DND-41 (cell line): ENCODE measurements around the gene CAMKMT.

Source experiments
- ATAC-seq: fragments of 200-7000 bp; cut with Tn5 transposase; 3 replicates; pipeline ENCODE4 v1.9.1; 2021; ENCODE audit warnings: low read depth; ENCODE audit not compliant: insufficient read depth
- DNase-seq: peaks from one replicate; pipeline ENCODE4 v3.0.0-alpha.2; 2020
- H2AFZ ChIP-seq: 2 replicates; pipeline ENCODE4 v1.6.0; 2012; ENCODE audit warnings: low read depth, low read length
- H3K27ac ChIP-seq: 2 replicates; pipeline ENCODE4 v1.5.1; 2012; ENCODE audit warnings: low read length, inconsistent platforms
- H3K27me3 ChIP-seq: fragments of 200-600 bp; sonication (generic); 2 replicates; pipeline ENCODE4 v1.6.0; 2012; ENCODE audit warnings: low read length, mild to moderate bottlenecking, inconsistent platforms; ENCODE audit not compliant: insufficient read depth, poor library complexity
- H3K36me3 ChIP-seq: 2 replicates; pipeline ENCODE4 v1.5.1; 2012; ENCODE audit warnings: low read length, inconsistent platforms; ENCODE audit not compliant: insufficient read depth
- H3K4me1 ChIP-seq: 2 replicates; pipeline ENCODE4 v1.5.1; 2012; ENCODE audit warnings: mild to moderate bottlenecking, low read length; ENCODE audit not compliant: insufficient read depth
- H3K4me2 ChIP-seq: 2 replicates; pipeline ENCODE4 v1.6.0; 2012; ENCODE audit warnings: mild to moderate bottlenecking, moderate library complexity, low read length, inconsistent platforms; ENCODE audit not compliant: insufficient read depth
- H3K4me3 ChIP-seq, 2 experiments: fragments of 200-600 bp in 1 of 2; shearing (Covaris generic) in 1 of 2; 2 replicates each; pipeline ENCODE4 v1.5.1; 2012 to 2016; ENCODE audit warnings: inconsistent platforms in 2 of 2, low read length in 2 of 2, mild to moderate bottlenecking in 2 of 2, low read depth in 1 of 2, moderate library complexity in 1 of 2
- H3K79me2 ChIP-seq: 2 replicates; pipeline ENCODE4 v1.6.0; 2012; ENCODE audit warnings: low read length, inconsistent platforms; ENCODE audit not compliant: insufficient read depth
- H3K9ac ChIP-seq: 2 replicates; pipeline ENCODE4 v1.6.0; 2012; ENCODE audit warnings: low read depth, mild to moderate bottlenecking, inconsistent platforms, low read length, moderate library complexity
- H3K9me3 ChIP-seq: 2 replicates; pipeline ENCODE4 v1.5.1; 2012; ENCODE audit warnings: low read length, moderate library complexity, mild to moderate bottlenecking, inconsistent platforms; ENCODE audit not compliant: insufficient read depth, severe bottlenecking
- H4K20me1 ChIP-seq: 2 replicates; pipeline ENCODE4 v1.6.0; 2012; ENCODE audit warnings: low read length; ENCODE audit not compliant: insufficient read depth
- CTCF ChIP-seq: IDR thresholded peaks from 2 replicates; pipeline ENCODE4 v1.5.1; 2012; ENCODE audit warnings: borderline replicate concordance, low read length, moderate library complexity, mild to moderate bottlenecking; ENCODE audit not compliant: poor library complexity, severe bottlenecking; ENCODE audit errors: extremely low read depth
- EZH2 ChIP-seq: IDR thresholded peaks from 3 replicates; pipeline ENCODE4 v1.6.1; 2012; ENCODE audit warnings: borderline replicate concordance, low read depth, mild to moderate bottlenecking, moderate library complexity, low read length, inconsistent platforms; ENCODE audit not compliant: severe bottlenecking

Gene CAMKMT

GRCh38 chr2:44450806-44451205 lies 89.1 kb downstream of the CAMKMT start:
- Histone ChIP-seq H3K4me2 (no peak overlapping the region), H3K36me3 (no peaks in the 10 kb centered on the region), H3K79me2 (no peaks in the 10 kb centered on the region), H3K27ac (no peak overlapping the region), H4K20me1 (no peaks in the 10 kb centered on the region), H3K4me1 (no peaks in the 10 kb centered on the region), H3K9ac (no peak overlapping the region), H3K27me3 (no peaks in the 10 kb centered on the region), H3K4me3 (no peak overlapping the region), H3K9me3 (no peaks in the 10 kb centered on the region), H2AFZ (no peak overlapping the region)
- no peak for TF ChIP-seq EZH2
- TF ChIP-seq CTCF = no peak
- no peak for DNase-seq
- ATAC-seq = no peak

GRCh38 chr2:44452069-44452583 lies 90.4 kb downstream of the CAMKMT start:
- Histone ChIP-seq H3K9me3 (no peaks in the 10 kb centered on the region), H3K9ac (no peak overlapping the region), H3K4me3 (no peak overlapping the region), H3K4me2 (no peak overlapping the region), H3K4me1 (no peaks in the 10 kb centered on the region), H3K79me2 (no peaks in the 10 kb centered on the region), H2AFZ (no peak overlapping the region), H3K27me3 (no peaks in the 10 kb centered on the region), H4K20me1 (no peaks in the 10 kb centered on the region), H3K27ac (no peak overlapping the region), H3K36me3 (no peaks in the 10 kb centered on the region)
- no peak for TF ChIP-seq CTCF
- TF ChIP-seq EZH2 = no peak
- ATAC-seq (no peak), DNase-seq (no peak)

- H2AFZ ChIP-seq = no peak overlapping the region
- no peak overlapping the region for H3K9ac ChIP-seq
- H3K27ac ChIP-seq = no peak overlapping the region
- no peak for ATAC-seq
- no peaks in the 10 kb centered on the region for H3K9me3 ChIP-seq
- H3K36me3 ChIP-seq = no peaks in the 10 kb centered on the region
- no peak for TF ChIP-seq EZH2
- TF ChIP-seq CTCF = no peak
- no peaks in the 10 kb centered on the region for H3K79me2 ChIP-seq
- no peaks in the 10 kb centered on the region for H3K4me1 ChIP-seq
- H3K4me2 ChIP-seq = no peak overlapping the region
- H3K27me3 ChIP-seq = no peaks in the 10 kb centered on the region
- no peak overlapping the region for H3K4me3 ChIP-seq
- H4K20me1 ChIP-seq = no peaks in the 10 kb centered on the region
- DNase-seq = no peak
Observed at GRCh38 chr2:44453259-44453658, 91.5 kb downstream of the CAMKMT start.

DNA sequence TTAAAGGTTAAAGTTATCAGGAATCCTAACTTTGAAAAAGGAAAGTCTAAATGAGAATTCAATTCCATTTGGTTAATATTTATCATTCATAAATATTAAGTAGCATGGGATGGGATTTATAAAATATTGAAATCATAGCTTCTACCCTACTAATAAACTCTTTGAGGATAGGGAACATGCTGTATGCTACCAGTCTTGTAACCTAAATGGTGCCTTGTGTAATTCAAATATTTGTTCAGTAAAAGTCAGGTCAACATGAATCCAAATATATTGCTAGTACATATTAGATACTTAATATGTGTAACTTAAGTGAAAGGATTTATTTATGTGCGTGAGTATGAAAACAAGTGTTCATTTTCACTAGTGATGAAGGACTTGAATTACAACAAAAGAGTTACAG lies 94.1 kb downstream of the CAMKMT start:
- TF ChIP-seq EZH2 = no peak
- no peak for TF ChIP-seq CTCF
- Histone ChIP-seq H3K9ac (no peak overlapping the region), H3K9me3 (no peaks in the 10 kb centered on the region), H3K4me1 (no peaks in the 10 kb centered on the region), H3K4me3 (no peak overlapping the region), H3K79me2 (no peaks in the 10 kb centered on the region), H4K20me1 (no peaks in the 10 kb centered on the region), H3K27ac (no peak overlapping the region), H3K27me3 (no peaks in the 10 kb centered on the region), H3K36me3 (no peaks in the 10 kb centered on the region), H3K4me2 (no peak overlapping the region), H2AFZ (no peak overlapping the region)
- ATAC-seq (no peak), DNase-seq (no peak)
